Measurements from ENCODE around the gene LGALS16. TPM values are rescaled to one million over a fixed set of nuclear protein-coding genes. Genes with fewer than 3 reads are reported as not detected.

The LGALS16 gene
- total and polyA plus RNA-seq, 2 donors (not counting 1 experiment from before 2014, with no cell fraction given): not detected

GRCh38 chr19:39680593-39680992, 24.9 kb downstream of the LGALS16 start:
- 81% methylated on average over 3 of the region's 3 CpGs for WGBS (ENCODE audit: insufficient coverage)
- intact Hi-C loops (cut with micrococcal nuclease): no loop called here
- H2AFZ ChIP-seq (ENCODE audit: insufficient read depth, low read depth, low read length, poor library complexity, severe bottlenecking): no peak overlapping the region
- DNase-seq (no peak), ATAC-seq (ENCODE audit: low read depth) (no peak)
- Mint-ChIP-seq H3K27me3 (peaks cover 46% of the 10 kb centered on the region), H3K4me3 (no peak overlapping the region), H3K27ac (no peak overlapping the region), H3K4me1 (no peaks in the 10 kb centered on the region), H3K9me3 (ENCODE audit: insufficient read depth) (no peaks in the 10 kb centered on the region)
- H3K4me2 ChIP-seq (replicated peaks; ENCODE audit: low read depth, low read length, poor library complexity, severe bottlenecking): no peak overlapping the region
- no peak for TF ChIP-seq EZH2 (IDR thresholded peaks at IDR 0.05; ENCODE audit: borderline replicate concordance, insufficient read depth, low read depth, low read length, poor library complexity, severe bottlenecking)
- TF ChIP-seq CTCF (IDR thresholded peaks at IDR 0.05): no peak
- H3K9me3 ChIP-seq (ENCODE audit: control extremely low read depth in 1 of 3, control insufficient read depth in 2 of 3, insufficient read depth in 1 of 3, low read length in 2 of 3): no peaks in the 10 kb centered on the region
- no peaks in the 10 kb centered on the region for H3K79me2 ChIP-seq (ENCODE audit: control insufficient read depth, insufficient read depth, low read length)
- H3K27ac ChIP-seq (ENCODE audit: low read length in 2 of 2): no peak overlapping the region
- CTCF ChIA-PET: no interaction called here
- H3K27me3 ChIP-seq (replicated peaks in 1 of 4; ENCODE audit: control extremely low read depth in 1 of 4, control insufficient read depth in 3 of 4, insufficient read depth in 4 of 4, low read length in 3 of 4): peaks cover 0 to 6% (median 3%) of the 10 kb centered on the region in 4 experiments
- POLR2A ChIA-PET: no interaction called here
- no peaks in the 10 kb centered on the region for H3K36me3 ChIP-seq (replicated peaks in 1 of 2; ENCODE audit: control extremely low read depth in 1 of 2, control insufficient read depth in 1 of 2, extremely low read depth in 1 of 2, insufficient read depth in 2 of 2, low read length in 1 of 2)
- no peak overlapping the region for H3K9ac ChIP-seq (ENCODE audit: low read length)
- H3K4me3 ChIP-seq (ENCODE audit: control extremely low read depth in 1 of 5, extremely low read depth in 1 of 5, insufficient read depth in 1 of 5, low read depth in 2 of 5, low read length in 4 of 5): no peak overlapping the region
- H3K4me1 ChIP-seq (ENCODE audit: control insufficient read depth in 2 of 2, insufficient read depth in 2 of 2, low read length in 2 of 2): no peaks in the 10 kb centered on the region
- H4K20me1 ChIP-seq (ENCODE audit: control insufficient read depth, insufficient read depth, low read length, poor library complexity, severe bottlenecking): no peaks in the 10 kb centered on the region

- ChIA-PET CTCF (no interaction called here), POLR2A (no interaction called here)
- Histone ChIP-seq H3K4me1 (ENCODE audit: control insufficient read depth in 2 of 2, insufficient read depth in 2 of 2, low read length in 2 of 2) (no peaks in the 10 kb centered on the region), H2AFZ (ENCODE audit: insufficient read depth, low read depth, low read length, poor library complexity, severe bottlenecking) (no peak overlapping the region), H3K9me3 (ENCODE audit: control extremely low read depth in 1 of 3, control insufficient read depth in 2 of 3, insufficient read depth in 1 of 3, low read length in 2 of 3) (no peaks in the 10 kb centered on the region), H4K20me1 (ENCODE audit: control insufficient read depth, insufficient read depth, low read length, poor library complexity, severe bottlenecking) (no peaks in the 10 kb centered on the region), H3K4me3 (ENCODE audit: control extremely low read depth in 1 of 5, extremely low read depth in 1 of 5, insufficient read depth in 1 of 5, low read depth in 2 of 5, low read length in 4 of 5) (no peak overlapping the region), H3K36me3 (replicated peaks in 1 of 2; ENCODE audit: control extremely low read depth in 1 of 2, control insufficient read depth in 1 of 2, extremely low read depth in 1 of 2, insufficient read depth in 2 of 2, low read length in 1 of 2) (no peaks in the 10 kb centered on the region), H3K27me3 (replicated peaks in 1 of 4; ENCODE audit: control extremely low read depth in 1 of 4, control insufficient read depth in 3 of 4, insufficient read depth in 4 of 4, low read length in 3 of 4) (peaks cover 0 to 5% (median 2%) of the 10 kb centered on the region in 4 experiments), H3K79me2 (ENCODE audit: control insufficient read depth, insufficient read depth, low read length) (no peaks in the 10 kb centered on the region), H3K9ac (ENCODE audit: low read length) (no peak overlapping the region), H3K27ac (ENCODE audit: low read length in 2 of 2) (no peak overlapping the region), H3K4me2 (replicated peaks; ENCODE audit: low read depth, low read length, poor library complexity, severe bottlenecking) (no peak overlapping the region)
- 100% methylated on average over 5 of the region's 5 CpGs for WGBS (ENCODE audit: insufficient coverage)
- TF ChIP-seq EZH2 (IDR thresholded peaks at IDR 0.05; ENCODE audit: borderline replicate concordance, insufficient read depth, low read depth, low read length, poor library complexity, severe bottlenecking): no peak
- no peak for TF ChIP-seq CTCF (IDR thresholded peaks at IDR 0.05)
- peaks cover 51% of the 10 kb centered on the region for H3K27me3 Mint-ChIP-seq
- no peak overlapping the region for H3K27ac Mint-ChIP-seq
- H3K4me3 Mint-ChIP-seq: no peak overlapping the region
- no peaks in the 10 kb centered on the region for H3K4me1 Mint-ChIP-seq
- no peaks in the 10 kb centered on the region for H3K9me3 Mint-ChIP-seq (ENCODE audit: insufficient read depth)
- no peak for DNase-seq
- intact Hi-C loops (cut with micrococcal nuclease): no loop called here
- no peak for ATAC-seq (ENCODE audit: low read depth)
Observed at GRCh38 chr19:39681416-39681815, 25.7 kb downstream of the LGALS16 start.

Data from B cell (primary cell).